Stimulated activated effector memory CD8-positive, alpha-beta T cell treated with anti-CD3 and anti-CD28 coated beads, Interleukin-12 subunit alpha, Interleukin-12 subunit beta, amount 100 ng/mL, for 72 hours (primary cell): Measurements from ENCODE around the gene MAZ.
A peak's percentile ranks its signal among the peaks of the same experiment; 100 is the strongest.
"Not testable (repeated sequence)": the region's sequence is repeated elsewhere in the genome, so short reads cannot be mapped to it uniquely, and the experiment has no call there.

Experiments used
- ATAC-seq: fragments of 150-1000 bp; cut with Tn5 transposase; 2 replicates; pipeline ENCODE4 v1.10.0; 2021
- DNase-seq, 2 donors: peaks; one replicate each; pipeline ENCODE4 v3.0.0; 2021 to 2022; ENCODE audit warnings: low spot score in 2 of 2
- H3K27ac Mint-ChIP-seq: one replicate; pipeline ENCODE4 v1.8.0; 2022; ENCODE audit warnings: mild to moderate bottlenecking, mixed read lengths
- H3K36me3 Mint-ChIP-seq: one replicate; pipeline ENCODE4 v1.8.0; 2022; ENCODE audit warnings: mild to moderate bottlenecking, mixed read lengths
- H3K4me1 Mint-ChIP-seq: one replicate; pipeline ENCODE4 v1.8.0; 2022; ENCODE audit warnings: mixed read lengths
- H3K4me3 Mint-ChIP-seq: one replicate; pipeline ENCODE4 v1.8.0; 2022; ENCODE audit warnings: mild to moderate bottlenecking, mixed read lengths
- H3K9me3 Mint-ChIP-seq: one replicate; pipeline ENCODE4 v1.8.0; 2022; ENCODE audit warnings: mixed read lengths

Gene MAZ

DNA sequence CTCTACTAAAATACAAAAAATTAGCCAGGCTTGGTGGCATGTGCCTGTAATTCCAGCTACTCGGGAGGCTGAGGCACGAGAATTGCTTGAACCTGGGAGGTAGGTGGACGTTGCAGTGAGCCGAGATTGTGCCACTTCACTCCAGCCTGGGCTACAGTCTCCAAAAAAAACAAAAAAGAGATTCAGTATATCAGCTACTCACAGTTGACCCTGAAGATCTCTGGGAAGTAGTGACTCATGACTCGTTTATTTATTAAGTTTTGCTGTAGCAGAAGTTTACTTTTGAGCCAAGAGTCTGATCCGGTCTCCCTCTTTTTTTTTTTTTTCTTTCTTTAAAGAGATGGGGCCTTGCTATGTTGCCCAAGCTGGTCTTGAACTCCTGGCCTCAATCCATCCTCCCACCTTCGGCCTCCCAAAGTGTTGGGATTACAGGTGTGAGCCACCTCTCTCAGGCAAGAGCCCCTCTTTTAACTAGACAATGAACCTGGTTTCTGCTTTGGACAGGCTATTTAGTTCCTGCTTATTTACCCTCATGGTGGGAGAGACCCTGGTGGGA lies 18.3 kb downstream of the MAZ start:
- DNase-seq (no peak), ATAC-seq (no peak)
- H3K27ac Mint-ChIP-seq, result peak overlapping the region; percentile 93
- H3K4me1 Mint-ChIP-seq, result peaks cover 60% of the 10 kb centered on the region
- H3K36me3 Mint-ChIP-seq, result peaks cover 51% of the 10 kb centered on the region
- peak overlapping the region; percentile 61 for H3K4me3 Mint-ChIP-seq
- no peaks in the 10 kb centered on the region for H3K9me3 Mint-ChIP-seq

DNA sequence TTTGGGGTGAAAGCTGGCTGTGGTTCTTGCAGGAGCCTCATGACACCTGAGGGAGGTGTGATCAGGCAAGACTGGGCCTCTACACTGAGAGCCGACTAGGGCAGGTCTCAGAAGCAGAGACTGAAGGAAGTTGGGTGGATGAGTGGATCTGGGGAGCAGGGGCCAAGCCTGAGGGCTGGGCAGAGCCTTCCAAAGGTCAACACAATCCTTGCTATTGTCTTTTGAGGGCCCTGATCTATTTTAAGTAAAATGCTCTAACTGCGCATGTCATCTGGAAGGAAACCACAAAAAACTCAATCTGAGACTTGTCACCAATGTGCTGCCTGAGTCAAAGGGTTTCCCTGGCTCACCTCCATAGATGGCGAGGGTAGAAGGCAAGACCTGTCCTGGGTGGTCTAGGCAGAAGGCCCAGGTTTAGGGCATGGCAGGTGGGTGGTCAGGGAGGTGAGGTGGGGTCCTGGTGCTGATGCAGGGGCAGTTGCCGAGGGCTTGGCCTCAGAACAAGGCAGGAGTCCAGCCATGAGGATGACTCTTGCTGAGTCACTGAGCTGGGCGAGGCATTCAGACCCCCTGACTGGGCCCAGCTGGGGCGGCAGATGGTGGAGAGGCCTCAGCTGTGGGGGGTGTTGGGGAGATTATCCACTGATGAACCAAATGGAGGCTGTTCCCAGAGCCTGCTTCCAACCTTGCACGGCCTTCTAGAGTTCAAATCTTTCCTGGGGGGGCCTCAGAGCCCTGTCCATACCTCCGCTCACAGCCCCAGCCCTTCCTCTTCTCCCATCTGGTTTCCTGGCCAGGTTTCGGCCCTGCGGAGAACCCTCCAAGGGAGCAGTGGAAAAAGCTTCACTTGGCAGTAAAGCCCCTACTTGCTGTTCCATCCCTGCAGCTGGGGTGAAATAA lies 19.1 kb downstream of the MAZ start:
- peak overlapping the region; percentile 93 for H3K27ac Mint-ChIP-seq
- peaks cover 62% of the 10 kb centered on the region for H3K4me1 Mint-ChIP-seq
- H3K4me3 Mint-ChIP-seq, result peak overlapping the region; percentile 61
- peak; percentile 80 for ATAC-seq
- no peaks in the 10 kb centered on the region for H3K9me3 Mint-ChIP-seq
- peak; percentile 20 to 78 for DNase-seq
- H3K36me3 Mint-ChIP-seq, result peaks cover 44% of the 10 kb centered on the region

DNA sequence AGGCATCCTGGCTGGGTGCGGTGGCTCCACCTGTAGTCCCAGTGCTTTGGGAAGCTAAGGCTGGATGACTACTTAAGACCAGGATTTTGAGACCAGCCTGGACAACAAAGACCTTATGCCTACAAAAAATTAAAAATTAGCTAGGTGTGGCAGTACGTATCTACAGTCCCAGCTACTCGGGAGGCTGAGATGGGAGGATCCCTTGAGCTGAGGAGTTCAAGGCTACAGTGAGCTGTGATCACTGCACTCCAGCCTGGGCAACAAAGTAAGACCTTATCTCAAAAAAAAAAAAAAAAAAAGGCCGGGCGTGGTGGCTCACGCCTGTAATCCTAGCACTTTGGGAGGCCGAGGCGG lies 20.0 kb downstream of the MAZ start:
- Mint-ChIP-seq H3K4me3 (peak overlapping the region; percentile 61), H3K27ac (no peak overlapping the region), H3K9me3 (no peaks in the 10 kb centered on the region), H3K36me3 (peaks cover 47% of the 10 kb centered on the region), H3K4me1 (peaks cover 64% of the 10 kb centered on the region)
- DNase-seq (no peak), ATAC-seq (no peak)

DNA sequence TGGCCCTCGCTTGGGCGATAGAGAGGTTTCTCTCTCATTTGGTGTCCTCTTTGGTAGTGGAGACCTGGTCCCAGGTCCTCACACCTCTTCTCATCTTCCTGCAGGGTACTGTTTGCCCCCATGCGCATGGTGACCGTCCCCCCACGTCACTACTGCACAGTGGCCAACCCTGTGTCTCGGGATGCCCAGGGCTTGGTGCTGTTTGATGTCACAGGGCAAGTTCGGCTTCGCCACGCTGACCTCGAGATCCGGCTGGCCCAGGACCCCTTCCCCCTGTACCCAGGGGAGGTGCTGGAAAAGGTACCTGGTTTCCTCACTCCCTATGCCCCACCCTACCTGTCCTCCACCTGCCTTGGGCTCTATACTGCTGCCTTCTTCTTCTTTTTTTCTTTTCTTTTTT lies 24.4 kb downstream of the MAZ start:
- DNase-seq (no peak), ATAC-seq (no peak)
- H3K9me3 Mint-ChIP-seq, result no peaks in the 10 kb centered on the region
- H3K4me1 Mint-ChIP-seq, result peaks cover 32% of the 10 kb centered on the region
- peaks cover 66% of the 10 kb centered on the region for H3K36me3 Mint-ChIP-seq
- peak overlapping the region; percentile 9 for H3K27ac Mint-ChIP-seq
- H3K4me3 Mint-ChIP-seq, result no peak overlapping the region

DNA sequence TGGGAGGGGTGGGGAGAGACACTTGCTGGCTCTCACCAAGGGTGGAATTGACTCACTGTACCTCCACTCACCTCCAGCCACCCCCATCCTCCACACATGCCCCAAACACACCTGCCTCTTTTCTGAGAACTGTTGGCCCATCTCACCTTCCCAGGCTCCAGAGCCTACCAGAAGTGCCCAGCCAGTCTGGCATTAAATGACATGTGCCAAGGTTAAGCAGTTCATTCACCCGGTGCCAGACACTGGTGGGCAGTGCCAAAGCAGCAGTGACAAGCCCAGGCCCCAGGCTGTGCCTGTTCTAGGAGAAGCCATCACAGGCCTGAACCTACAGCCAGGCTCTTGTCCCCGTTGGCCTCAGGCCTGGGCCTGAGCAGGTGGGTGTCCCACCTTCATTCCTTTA lies 25.2 kb downstream of the MAZ start:
- peaks cover 68% of the 10 kb centered on the region for H3K36me3 Mint-ChIP-seq
- no peaks in the 10 kb centered on the region for H3K9me3 Mint-ChIP-seq
- no peak for DNase-seq
- no peak overlapping the region for H3K4me3 Mint-ChIP-seq
- ATAC-seq, result no peak
- peak overlapping the region; percentile 9 for H3K27ac Mint-ChIP-seq
- peaks cover 28% of the 10 kb centered on the region for H3K4me1 Mint-ChIP-seq

DNA sequence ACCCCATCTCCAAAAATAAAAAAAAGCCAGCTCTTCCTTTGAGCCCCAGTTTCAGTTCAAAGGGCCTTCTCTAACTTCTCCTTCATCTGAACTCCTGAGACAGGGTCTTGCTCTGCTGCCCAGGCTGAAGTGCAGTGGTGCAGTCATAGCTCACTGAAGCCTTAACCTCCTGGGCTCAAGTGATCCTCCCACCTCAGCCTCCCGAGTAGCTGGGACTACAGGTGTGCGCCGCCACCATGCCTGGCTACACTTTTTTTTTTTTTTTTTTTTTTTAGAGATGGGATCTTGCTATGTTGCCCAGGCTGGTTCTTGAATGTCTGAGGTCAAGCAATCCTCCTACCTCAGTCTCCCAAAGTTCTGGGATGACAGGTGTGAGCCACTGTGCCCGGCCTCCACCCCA lies 26.9 kb downstream of the MAZ start:
- not testable (repeated sequence) for DNase-seq, H3K9me3 Mint-ChIP-seq, H3K4me3 Mint-ChIP-seq, ATAC-seq, H3K27ac Mint-ChIP-seq
- Mint-ChIP-seq H3K4me1 (peaks cover 17% of the 10 kb centered on the region), H3K36me3 (peaks cover 78% of the 10 kb centered on the region)

DNA sequence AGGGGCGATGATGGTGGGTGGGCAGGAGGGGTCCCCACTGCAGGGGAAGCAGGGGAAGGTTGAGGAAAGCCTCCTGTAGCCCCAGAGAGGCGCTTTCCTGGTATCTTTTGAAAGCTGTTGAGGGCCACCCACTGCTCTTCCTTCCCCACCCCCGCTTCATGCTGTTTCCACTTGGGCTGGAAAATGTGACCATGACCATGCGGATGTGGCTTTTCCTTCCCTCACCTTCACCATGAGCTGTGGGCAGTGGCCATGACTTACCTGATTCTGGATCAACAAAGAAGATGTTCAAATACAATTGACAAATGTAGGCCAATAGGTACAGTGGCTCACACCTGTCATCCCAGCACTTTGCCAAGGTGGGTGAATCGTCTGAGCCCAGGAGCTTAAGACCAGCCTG lies 27.8 kb downstream of the MAZ start:
- ATAC-seq (no peak), DNase-seq (no peak)
- Mint-ChIP-seq H3K36me3 (peaks cover 87% of the 10 kb centered on the region), H3K4me3 (no peak overlapping the region), H3K9me3 (no peaks in the 10 kb centered on the region), H3K27ac (no peak overlapping the region), H3K4me1 (peaks cover 17% of the 10 kb centered on the region)

DNA sequence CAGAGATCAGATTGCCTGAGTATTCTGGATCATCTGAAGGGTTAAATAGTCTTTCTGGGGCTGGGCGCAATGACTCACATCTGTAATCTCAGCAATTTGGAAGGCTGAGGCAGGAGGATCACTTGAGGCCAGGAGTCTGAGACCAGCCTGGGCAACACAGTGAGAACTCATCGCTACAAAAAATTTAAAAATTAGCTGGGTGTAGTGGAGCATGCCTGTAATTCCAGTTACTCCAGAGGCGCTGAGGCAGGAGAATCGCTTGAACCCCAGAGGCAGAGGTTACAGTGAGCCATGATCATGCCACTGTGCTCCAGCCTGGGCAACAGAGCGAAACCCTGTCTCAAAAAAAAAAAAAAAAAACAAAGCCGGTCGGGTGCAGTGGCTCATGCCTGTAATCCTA lies 29.6 kb downstream of the MAZ start:
- ATAC-seq, result no peak
- Mint-ChIP-seq H3K36me3 (peaks cover 100% of the 10 kb centered on the region), H3K4me3 (no peak overlapping the region), H3K4me1 (peaks cover 2% of the 10 kb centered on the region), H3K9me3 (no peaks in the 10 kb centered on the region), H3K27ac (no peak overlapping the region)
- no peak for DNase-seq

DNA sequence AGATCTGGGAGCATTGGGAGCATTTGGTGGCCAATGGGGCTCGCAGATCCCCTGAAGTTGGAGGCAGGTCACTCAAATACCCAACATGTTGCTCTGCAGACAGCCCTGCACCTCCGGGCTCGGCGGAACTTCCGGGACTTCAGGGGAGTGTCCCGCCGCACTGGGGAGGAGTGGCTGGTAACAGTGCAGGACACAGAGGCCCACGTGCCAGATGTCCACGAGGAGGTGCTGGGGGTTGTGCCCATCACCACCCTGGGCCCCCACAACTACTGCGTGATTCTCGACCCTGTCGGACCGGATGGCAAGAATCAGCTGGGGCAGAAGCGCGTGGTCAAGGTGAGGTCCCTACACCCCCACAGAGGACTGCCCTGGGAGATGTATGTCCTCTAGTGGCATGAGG lies 30.3 kb downstream of the MAZ start:
- ATAC-seq (no peak), DNase-seq (no peak)
- H3K9me3 Mint-ChIP-seq, result no peaks in the 10 kb centered on the region
- H3K4me1 Mint-ChIP-seq, result no peaks in the 10 kb centered on the region
- H3K27ac Mint-ChIP-seq, result peak overlapping the region; percentile 40
- H3K36me3 Mint-ChIP-seq, result peaks cover 100% of the 10 kb centered on the region
- H3K4me3 Mint-ChIP-seq, result no peak overlapping the region

DNA sequence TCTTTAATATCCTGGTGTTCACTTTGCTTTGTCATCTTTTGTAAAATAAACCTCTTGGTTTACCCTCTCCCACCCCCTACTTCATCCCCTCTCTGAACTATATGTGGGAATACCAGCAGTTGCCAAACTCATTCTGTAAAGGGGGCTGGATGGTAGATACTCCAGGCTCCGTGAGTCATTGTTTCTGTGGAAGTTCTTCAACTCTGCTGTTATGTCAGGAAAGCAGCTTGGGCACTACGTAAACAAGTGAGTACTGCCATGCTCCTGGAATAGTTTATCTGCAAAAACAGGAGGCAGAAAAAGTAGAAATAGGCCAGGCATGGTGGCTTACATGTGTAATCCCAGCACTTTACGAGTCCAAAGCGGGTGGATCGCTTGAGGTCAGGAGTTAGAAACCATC lies 31.5 kb downstream of the MAZ start:
- H3K36me3 Mint-ChIP-seq, result peaks cover 100% of the 10 kb centered on the region
- no peaks in the 10 kb centered on the region for H3K4me1 Mint-ChIP-seq
- H3K9me3 Mint-ChIP-seq, result no peaks in the 10 kb centered on the region
- no peak overlapping the region for H3K4me3 Mint-ChIP-seq
- ATAC-seq, result no peak
- DNase-seq, result no peak
- no peak overlapping the region for H3K27ac Mint-ChIP-seq

DNA sequence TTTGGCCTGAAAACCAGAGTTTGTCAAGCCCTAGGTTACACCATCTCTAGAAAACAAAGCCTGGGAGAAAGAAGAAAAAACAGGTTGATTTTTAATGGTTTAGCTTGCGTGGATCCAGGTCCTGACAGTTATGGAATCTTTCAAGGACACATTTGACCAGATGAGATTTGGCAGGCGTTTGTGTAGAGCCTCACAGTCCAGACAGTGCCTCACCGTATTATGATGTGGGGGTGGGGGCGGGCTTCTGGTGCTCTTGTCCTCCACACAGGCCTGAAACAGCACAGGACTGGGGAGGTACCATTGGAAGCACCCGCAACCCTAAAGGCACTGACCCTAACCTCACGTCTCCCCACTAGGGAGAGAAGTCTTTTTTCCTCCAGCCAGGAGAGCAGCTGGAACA lies 33.5 kb downstream of the MAZ start:
- Mint-ChIP-seq H3K9me3 (no peaks in the 10 kb centered on the region), H3K4me3 (no peak overlapping the region), H3K4me1 (no peaks in the 10 kb centered on the region), H3K27ac (peak overlapping the region; percentile 6), H3K36me3 (peaks cover 99% of the 10 kb centered on the region)
- ATAC-seq, result no peak
- DNase-seq, result no peak

DNA sequence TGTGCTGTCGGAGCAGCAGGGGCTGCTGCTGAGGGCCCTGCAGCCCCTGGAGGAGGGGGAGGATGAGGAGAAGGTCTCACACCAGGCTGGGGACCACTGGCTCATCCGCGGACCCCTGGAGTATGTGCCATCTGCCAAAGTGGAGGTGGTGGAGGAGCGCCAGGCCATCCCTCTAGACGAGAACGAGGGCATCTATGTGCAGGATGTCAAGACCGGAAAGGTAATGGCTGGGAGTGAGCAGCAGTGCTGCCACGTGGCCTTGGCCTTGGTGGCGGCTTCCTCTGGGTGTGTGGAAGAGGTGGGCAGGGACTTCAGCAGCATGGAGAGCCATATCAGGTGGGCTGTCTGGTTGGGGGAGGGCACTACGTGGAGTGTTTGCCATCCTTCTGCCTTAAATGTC lies 33.9 kb downstream of the MAZ start:
- Mint-ChIP-seq H3K9me3 (no peaks in the 10 kb centered on the region), H3K27ac (no peak overlapping the region), H3K36me3 (peaks cover 99% of the 10 kb centered on the region), H3K4me3 (no peak overlapping the region), H3K4me1 (no peaks in the 10 kb centered on the region)
- no peak for ATAC-seq
- DNase-seq, result no peak

DNA sequence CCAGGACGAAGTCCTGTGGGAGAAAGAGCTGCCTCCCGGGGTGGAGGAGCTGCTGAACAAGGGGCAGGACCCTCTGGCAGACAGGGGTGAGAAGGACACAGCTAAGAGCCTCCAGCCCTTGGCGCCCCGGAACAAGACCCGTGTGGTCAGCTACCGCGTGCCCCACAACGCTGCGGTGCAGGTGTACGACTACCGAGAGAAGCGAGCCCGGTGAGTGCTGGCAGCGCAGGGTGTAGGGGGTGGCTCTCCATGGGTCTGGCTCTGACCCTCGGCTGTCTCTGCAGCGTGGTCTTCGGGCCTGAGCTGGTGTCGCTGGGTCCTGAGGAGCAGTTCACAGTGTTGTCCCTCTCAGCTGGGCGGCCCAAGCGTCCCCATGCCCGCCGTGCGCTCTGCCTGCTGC lies 35.3 kb downstream of the MAZ start:
- H3K36me3 Mint-ChIP-seq, result peaks cover 96% of the 10 kb centered on the region
- DNase-seq, result no peak
- no peak overlapping the region for H3K27ac Mint-ChIP-seq
- H3K4me1 Mint-ChIP-seq, result no peaks in the 10 kb centered on the region
- H3K9me3 Mint-ChIP-seq, result no peaks in the 10 kb centered on the region
- H3K4me3 Mint-ChIP-seq, result no peak overlapping the region
- no peak for ATAC-seq

DNA sequence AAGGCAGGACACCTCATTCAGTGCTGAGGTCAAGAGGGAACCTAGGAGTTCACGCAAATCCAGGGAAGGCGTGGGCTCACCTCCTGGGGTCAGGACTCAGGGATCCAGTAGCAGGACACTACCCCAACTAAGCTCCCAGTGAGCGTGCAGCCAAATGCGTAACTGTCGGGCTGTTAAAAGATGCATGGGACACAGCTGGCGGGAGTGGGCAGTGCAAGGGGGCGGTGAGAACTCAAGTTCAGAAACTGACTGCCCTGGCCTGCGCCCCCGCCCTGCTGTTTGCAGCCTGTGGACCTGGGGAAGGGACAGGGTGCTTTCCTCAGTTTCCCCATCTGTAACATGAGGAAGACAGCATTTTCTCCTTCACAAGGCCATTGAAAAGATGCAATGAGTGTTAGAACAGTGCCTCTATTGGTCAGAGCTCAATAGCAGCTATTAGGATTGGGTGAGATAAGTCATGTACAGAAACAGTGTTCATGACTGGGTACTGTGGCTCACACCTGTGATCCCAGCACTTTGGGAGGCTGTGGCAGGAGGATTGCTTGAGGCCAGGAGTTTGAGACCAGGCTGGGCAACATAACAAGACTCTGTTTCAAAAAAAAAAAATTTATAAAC lies 36.5 kb downstream of the MAZ start:
- ATAC-seq, result no peak
- H3K36me3 Mint-ChIP-seq, result peaks cover 94% of the 10 kb centered on the region
- H3K9me3 Mint-ChIP-seq, result no peaks in the 10 kb centered on the region
- H3K4me1 Mint-ChIP-seq, result peaks cover 4% of the 10 kb centered on the region
- no peak for DNase-seq
- peak overlapping the region; percentile 43 for H3K27ac Mint-ChIP-seq
- H3K4me3 Mint-ChIP-seq, result no peak overlapping the region

DNA sequence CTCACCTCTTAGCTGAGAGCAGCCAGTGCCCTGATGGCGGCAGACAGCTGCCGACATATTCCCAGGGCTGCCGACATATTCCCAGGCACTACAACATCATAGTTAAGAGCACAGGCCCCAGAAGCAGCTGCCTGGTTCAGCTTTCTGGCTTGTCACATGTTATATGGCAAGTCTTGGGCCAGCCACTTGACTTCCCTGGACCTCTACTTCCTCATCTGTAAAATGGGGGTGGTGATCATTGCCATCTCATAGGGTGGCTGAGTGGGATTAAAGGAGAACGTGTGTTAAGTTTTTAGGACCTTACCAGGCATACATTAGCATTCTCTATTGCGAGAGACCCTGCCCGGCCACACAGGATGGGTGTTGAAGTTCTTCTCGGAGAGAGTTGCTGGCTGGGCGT lies 37.6 kb downstream of the MAZ start:
- no peaks in the 10 kb centered on the region for H3K9me3 Mint-ChIP-seq
- H3K4me1 Mint-ChIP-seq, result peaks cover 10% of the 10 kb centered on the region
- H3K27ac Mint-ChIP-seq, result peak overlapping the region; percentile 10
- no peak overlapping the region for H3K4me3 Mint-ChIP-seq
- DNase-seq, result no peak
- peaks cover 94% of the 10 kb centered on the region for H3K36me3 Mint-ChIP-seq
- ATAC-seq, result no peak
